Islet precursor cell (in vitro differentiated cells): ENCODE results near the gene SIK3.

ENCODE experiments used
- DNase-seq: peaks from one replicate; pipeline ENCODE4 v3.0.0-alpha.2; 2018

Gene SIK3

GRCh38 chr11:117107701-117108590 lies 9.7 kb upstream of the SIK3 start:
- no peak for DNase-seq

- no peak for DNase-seq
Observed at GRCh38 chr11:117100556-117100955, 2.3 kb upstream of the SIK3 start.

- no peak for DNase-seq
Observed at GRCh38 chr11:117099696-117100095, 1.5 kb upstream of the SIK3 start.

- peak; percentile 55 for DNase-seq
Observed at GRCh38 chr11:117097389-117098268, 599 bp downstream of the SIK3 start.

- DNase-seq: no peak
Observed at GRCh38 chr11:117097014-117097388, 1.2 kb downstream of the SIK3 start.

- DNase-seq: peak; percentile 82
Observed at GRCh38 chr11:117096201-117096991, 1.8 kb downstream of the SIK3 start.

- no peak for DNase-seq
Observed at GRCh38 chr11:117095284-117096161, 2.7 kb downstream of the SIK3 start.

- DNase-seq: peak; percentile 62
Observed at GRCh38 chr11:117094776-117095175, 3.5 kb downstream of the SIK3 start.

GRCh38 chr11:117092951-117093590 lies 5.2 kb downstream of the SIK3 start:
- DNase-seq: no peak

GRCh38 chr11:117091753-117092477 lies 6.3 kb downstream of the SIK3 start:
- no peak for DNase-seq

- DNase-seq: no peak
Observed at GRCh38 chr11:117090111-117090706, 8.0 kb downstream of the SIK3 start.

- DNase-seq: peak; percentile 61
Observed at GRCh38 chr11:117089685-117090084, 8.5 kb downstream of the SIK3 start.

GRCh38 chr11:117087446-117087845 lies 10.8 kb downstream of the SIK3 start:
- DNase-seq: no peak

- DNase-seq: no peak
Observed at GRCh38 chr11:117084992-117085391, 13.2 kb downstream of the SIK3 start.

- no peak for DNase-seq
Observed at GRCh38 chr11:117083011-117083935, 15.0 kb downstream of the SIK3 start.

- DNase-seq: no peak
Observed at GRCh38 chr11:117081908-117082307, 16.3 kb downstream of the SIK3 start.

GRCh38 chr11:117080370-117080769 lies 17.9 kb downstream of the SIK3 start:
- no peak for DNase-seq

GRCh38 chr11:117076941-117077691 lies 21.1 kb downstream of the SIK3 start:
- no peak for DNase-seq
